ENCODE data around the gene IGSF9B.

The IGSF9B gene

GRCh38 chr11:133936592-133936991 is 20.2 kb downstream of the IGSF9B start:
- no peak for TF ChIP-seq ZFX (IDR thresholded peaks at IDR 0.05)
- no peak for TF ChIP-seq CTCF (conservative IDR thresholded peaks at IDR 0.05)
- no peak overlapping the region for H3K27ac ChIP-seq

GRCh38 chr11:133936136-133936535 is 20.6 kb downstream of the IGSF9B start:
- H3K27ac ChIP-seq: no peak overlapping the region
- TF ChIP-seq CTCF (conservative IDR thresholded peaks at IDR 0.05): no peak
- TF ChIP-seq ZFX (IDR thresholded peaks at IDR 0.05): no peak

GRCh38 chr11:133935551-133935910 is 21.2 kb downstream of the IGSF9B start:
- no peak overlapping the region for H3K27ac ChIP-seq
- TF ChIP-seq CTCF (conservative IDR thresholded peaks at IDR 0.05): no peak

GRCh38 chr11:133934599-133935550 is 21.9 kb downstream of the IGSF9B start:
- no peak overlapping the region for H3K27ac ChIP-seq
- TF ChIP-seq CTCF (conservative IDR thresholded peaks at IDR 0.05) (no peak), ZFX (IDR thresholded peaks at IDR 0.05) (no peak)

- TF ChIP-seq ZFX (IDR thresholded peaks at IDR 0.05) (no peak), CTCF (conservative IDR thresholded peaks at IDR 0.05) (no peak)
Measured at GRCh38 chr11:133934096-133934495, 22.7 kb downstream of the IGSF9B start.

GRCh38 chr11:133931449-133932060 is 25.2 kb downstream of the IGSF9B start:
- H3K27ac ChIP-seq: no peak overlapping the region
- TF ChIP-seq CTCF (conservative IDR thresholded peaks at IDR 0.05) (no peak), ZFX (IDR thresholded peaks at IDR 0.05) (no peak)

More at GRCh38 chr11:133934096-133934495, 22.7 kb downstream of the IGSF9B start:
- H3K27ac ChIP-seq: no peak overlapping the region

GRCh38 chr11:133930767-133931448 is 25.9 kb downstream of the IGSF9B start:
- TF ChIP-seq CTCF (conservative IDR thresholded peaks at IDR 0.05): no peak
- TF ChIP-seq ZFX (IDR thresholded peaks at IDR 0.05): no peak
- H3K27ac ChIP-seq: no peak overlapping the region

Data from C4-2B (cell line).